Measurements from ENCODE around the gene CBFA2T3.

- TF ChIP-seq CTCF (IDR thresholded peaks at IDR 0.05; ENCODE audit: borderline replicate concordance, extremely low read depth, low read length, poor library complexity, severe bottlenecking) (no peak), EZH2 (IDR thresholded peaks at IDR 0.05; ENCODE audit: borderline replicate concordance, low read depth, low read length, severe bottlenecking) (no peak)
Observed at GRCh38 chr16:88867581-88868246, 109.3 kb downstream of the CBFA2T3 start.

Measured in DND-41 (cell line).